Occipital lobe (tissue), 2 donors: ENCODE results near the gene SYNDIG1. TPM values are rescaled to one million over a fixed set of nuclear protein-coding genes. Genes with fewer than 3 reads are reported as not detected.

Experiments used
- DNase-seq: peaks from one replicate; lab custom pipeline; 2025; lab: John Stamatoyannopoulos, UW
- total RNA-seq: library from RNA; depleted of rRNA; stranded (reverse); fragments of >200 nt; gene quantifications from one replicate; pipeline ENCODE4 v1.2.3, GENCODE V29; 2014

Gene SYNDIG1
- total RNA-seq, 1 donor from 2014 or later = 32.6 TPM

- DNase-seq = no peak
These were observed 113.9 kb downstream of the SYNDIG1 start for GRCh38 chr20:24583169-24583792.

- no peak for DNase-seq
These were observed 114.6 kb downstream of the SYNDIG1 start for GRCh38 chr20:24584078-24584477.

DNA sequence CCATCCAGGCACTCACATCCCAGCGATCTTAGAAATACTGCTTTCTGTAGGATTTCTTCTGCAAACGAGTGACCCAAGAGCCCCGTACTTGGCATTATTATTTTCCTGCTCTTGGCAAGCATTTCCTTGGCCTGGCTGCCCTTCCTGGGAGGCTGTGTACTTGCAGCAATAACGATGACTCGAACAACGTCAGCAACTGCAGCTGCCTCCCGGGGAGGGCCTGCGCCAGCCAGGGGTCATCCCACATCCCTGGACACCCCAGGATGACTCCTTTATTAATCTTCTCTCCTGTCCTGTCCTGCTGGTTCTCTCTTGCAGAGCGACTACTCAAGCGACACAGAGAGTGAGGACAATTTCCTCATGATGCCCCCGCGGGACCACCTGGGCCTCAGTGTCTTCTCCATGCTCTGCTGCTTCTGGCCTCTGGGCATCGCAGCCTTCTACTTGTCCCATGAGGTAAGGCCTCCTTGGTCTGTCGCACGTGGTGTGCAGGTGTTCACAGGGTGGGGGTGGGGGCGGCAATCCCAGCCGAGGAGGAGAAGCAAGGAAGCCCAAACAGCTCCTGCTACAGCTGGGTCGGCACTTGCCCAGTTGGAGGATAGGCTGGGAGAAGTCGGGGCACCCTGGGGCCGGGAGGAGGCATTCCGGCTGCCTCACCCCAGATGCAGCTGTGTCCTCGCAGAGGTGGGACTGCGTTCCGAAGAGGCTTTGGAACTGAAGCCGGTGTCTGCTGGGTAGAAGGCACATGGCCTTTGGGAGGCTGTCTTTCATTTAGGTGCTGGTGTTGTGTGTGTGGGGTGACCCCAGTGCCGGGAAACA, 115.3 kb downstream of the SYNDIG1 start:
- DNase-seq = no peak

- DNase-seq = no peak
These were observed 116.5 kb downstream of the SYNDIG1 start for GRCh38 chr20:24585796-24586522.

- no peak for DNase-seq
These were observed 117.1 kb downstream of the SYNDIG1 start for GRCh38 chr20:24586523-24586840.

DNA sequence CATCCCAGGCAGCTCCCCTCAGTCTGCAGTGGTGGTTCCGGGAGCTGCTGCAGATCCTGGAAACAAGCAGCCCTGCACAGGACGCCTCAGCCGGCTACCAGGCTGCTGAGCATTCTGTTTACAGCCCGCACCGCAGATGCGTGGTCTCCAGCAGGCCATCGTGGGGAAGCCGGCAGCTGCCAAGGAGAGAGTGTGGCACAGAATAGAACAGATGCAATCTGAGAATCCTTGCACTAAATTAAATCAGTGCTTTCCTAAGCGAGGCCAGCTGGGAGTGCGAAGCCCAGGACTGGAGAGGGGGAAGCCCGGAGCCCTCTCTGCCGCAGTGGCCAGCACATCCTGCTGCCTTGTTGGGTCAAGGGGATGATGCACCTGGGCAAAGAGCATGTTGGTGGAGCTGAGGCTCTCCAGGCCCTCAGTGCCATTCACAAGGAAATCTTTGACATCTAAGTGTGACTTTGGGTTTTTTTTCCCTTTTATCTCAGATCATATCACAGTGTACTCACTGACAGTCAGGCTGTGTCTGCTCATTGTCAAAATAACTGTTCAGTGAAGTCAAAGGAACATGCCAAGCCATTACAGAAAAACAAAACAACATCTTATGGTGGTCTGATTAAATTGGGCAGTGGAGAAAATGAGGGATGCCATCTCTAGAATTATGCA, 118.1 kb downstream of the SYNDIG1 start:
- peak; percentile 62 for DNase-seq

DNA sequence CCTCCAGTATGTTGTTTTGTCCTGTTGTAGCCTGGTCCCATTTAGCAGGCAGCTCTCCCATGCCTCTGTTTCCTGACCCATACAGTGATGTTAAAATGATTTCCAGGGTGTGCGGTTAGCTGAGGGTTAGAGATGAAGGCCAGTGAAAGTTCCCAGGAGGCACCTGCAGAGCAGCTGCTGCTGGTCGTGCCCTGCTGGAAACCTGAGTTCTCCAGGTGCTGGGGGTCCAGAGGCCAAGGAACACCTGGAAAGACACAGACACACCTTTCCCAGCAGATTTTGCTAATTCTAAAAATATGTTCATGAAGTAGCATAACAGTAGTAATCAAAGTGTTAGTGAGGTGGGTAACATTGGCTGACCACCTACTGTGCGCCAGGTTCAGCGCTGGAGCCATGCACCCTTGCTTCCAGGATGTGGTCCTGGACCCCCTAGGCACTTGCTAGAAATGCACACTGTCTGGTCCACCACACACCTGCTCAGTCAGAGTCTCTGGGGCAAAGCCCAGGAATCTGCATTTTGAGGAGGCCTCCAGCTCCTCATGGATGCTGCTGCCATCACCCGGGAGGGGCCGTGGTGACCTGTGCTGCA, 118.7 kb downstream of the SYNDIG1 start:
- DNase-seq = no peak

DNA sequence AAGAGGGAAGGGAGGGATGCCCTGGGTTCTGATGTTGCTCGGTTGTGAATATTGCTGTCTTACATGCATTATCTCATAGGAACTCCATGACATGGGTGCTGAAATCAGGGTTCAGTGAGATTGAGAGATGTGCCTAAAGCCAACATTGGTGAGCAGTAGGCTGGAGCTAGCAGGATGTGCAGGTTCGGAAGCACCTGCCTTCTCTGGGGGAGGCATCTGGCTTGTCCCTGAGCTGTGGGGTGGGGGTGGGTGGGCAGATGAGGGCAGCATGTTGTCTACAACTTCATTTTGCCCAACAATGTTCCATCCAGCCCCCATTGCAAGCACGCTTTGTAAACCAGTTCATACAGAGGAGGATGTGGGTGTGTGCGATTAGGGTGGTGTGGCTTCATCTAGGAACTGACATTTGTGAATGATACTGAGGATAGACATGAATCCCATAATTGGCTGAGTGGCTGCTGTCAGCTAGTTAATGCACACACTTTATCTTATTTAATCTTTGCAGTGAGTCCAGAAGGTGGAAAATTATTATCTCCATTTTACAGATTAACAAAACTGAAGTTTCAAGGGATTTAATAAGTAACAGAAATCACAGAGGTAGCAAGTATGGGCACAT, 119.4 kb downstream of the SYNDIG1 start:
- no peak for DNase-seq

- no peak for DNase-seq
These were observed 120.0 kb downstream of the SYNDIG1 start for GRCh38 chr20:24589381-24589780.

GRCh38 chr20:24589815-24590177, 120.4 kb downstream of the SYNDIG1 start:
- no peak for DNase-seq

GRCh38 chr20:24590178-24590982, 121.0 kb downstream of the SYNDIG1 start:
- no peak for DNase-seq

DNA sequence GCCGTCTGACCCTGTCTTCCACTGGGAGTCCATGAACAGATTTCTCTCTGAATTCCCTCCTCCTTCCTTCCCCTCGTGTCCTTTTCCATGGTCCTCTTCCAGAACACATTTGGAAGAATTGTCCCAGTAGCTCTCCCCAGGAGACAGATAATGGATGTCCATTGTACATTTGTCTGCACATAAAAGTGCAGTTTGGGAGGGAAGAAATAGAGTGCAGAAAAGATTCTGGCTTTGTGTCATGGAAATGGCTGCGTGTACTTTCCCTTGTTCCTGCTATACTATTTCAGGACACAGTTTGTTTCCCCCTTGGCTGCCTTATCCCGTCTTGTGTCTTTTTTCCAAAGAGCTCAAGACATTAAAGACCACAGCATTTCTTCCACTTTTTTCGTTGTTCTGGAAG, 127.6 kb downstream of the SYNDIG1 start:
- DNase-seq = no peak

GRCh38 chr20:24598346-24598745, 128.9 kb downstream of the SYNDIG1 start:
- DNase-seq = no peak

GRCh38 chr20:24598996-24599395, 129.6 kb downstream of the SYNDIG1 start:
- DNase-seq = no peak

DNA sequence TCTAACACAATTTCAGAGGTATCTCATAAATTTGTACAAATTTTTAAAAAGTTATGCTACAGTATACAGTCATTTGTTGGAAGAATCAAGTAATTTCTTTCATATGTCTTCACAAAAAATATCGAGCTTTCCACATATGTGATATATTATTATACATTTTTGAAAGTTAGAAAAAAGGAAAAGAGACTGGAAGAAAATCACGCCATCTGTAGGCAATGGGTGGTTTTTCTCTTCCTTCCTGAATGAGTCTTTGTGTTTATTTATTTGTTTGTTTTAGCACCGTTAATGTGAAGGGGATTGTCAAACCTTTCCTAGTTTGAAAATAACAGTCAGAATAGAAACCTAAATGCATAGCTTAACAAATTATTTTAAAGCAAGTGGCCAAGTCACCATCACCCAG, 130.6 kb downstream of the SYNDIG1 start:
- DNase-seq = no peak

DNA sequence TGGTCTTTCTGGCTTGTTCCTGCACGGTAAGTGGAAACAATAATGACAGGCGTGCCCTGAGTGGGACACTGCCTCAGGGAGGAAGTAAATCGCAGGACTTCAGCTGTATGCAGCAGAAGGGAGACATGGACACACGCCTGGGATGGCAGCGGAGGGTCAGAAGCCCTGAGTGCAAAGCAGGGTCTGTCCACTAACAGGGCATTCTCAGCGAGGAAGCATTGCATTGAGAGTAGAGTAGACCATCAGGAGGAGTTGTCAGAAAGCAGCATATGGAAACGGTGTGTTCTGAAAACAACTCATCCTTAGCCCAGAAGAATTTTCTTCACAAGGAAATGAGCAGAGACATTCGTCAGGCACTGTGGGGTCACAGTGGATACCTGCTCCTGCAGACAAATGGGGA, 134.0 kb downstream of the SYNDIG1 start:
- DNase-seq = no peak

DNA sequence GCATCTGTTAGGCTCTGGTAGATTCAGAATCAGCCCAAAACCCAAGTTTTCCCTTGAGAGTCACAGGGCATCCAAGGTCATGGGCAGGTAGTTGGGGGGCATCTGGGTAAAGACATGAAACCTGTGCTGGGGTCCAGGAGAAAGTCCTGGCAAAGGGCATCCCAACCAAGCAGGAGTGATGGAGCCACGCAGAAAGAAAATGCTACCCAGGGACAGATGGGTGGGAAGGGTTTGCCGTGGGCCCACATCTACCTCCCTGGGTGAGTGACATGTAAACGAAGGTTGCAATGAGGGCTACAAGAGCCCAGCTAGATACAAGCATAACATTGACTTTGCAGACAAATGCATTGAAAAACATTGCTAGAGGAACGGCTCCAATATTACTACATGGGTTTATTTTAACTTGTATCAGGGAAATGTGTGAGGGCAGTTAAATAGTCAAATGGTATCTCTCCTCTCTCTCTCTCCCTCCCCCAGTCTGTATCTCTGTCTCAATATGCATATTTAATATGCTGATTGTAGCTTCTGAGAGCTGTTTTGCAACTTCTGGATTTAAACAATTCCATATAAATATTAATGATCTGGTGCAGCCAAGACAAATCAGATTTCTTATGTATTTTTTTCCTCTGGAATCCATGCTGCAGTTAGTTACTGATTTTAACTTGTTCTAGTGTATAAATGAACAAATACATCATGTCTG, 135.7 kb downstream of the SYNDIG1 start:
- no peak for DNase-seq

DNA sequence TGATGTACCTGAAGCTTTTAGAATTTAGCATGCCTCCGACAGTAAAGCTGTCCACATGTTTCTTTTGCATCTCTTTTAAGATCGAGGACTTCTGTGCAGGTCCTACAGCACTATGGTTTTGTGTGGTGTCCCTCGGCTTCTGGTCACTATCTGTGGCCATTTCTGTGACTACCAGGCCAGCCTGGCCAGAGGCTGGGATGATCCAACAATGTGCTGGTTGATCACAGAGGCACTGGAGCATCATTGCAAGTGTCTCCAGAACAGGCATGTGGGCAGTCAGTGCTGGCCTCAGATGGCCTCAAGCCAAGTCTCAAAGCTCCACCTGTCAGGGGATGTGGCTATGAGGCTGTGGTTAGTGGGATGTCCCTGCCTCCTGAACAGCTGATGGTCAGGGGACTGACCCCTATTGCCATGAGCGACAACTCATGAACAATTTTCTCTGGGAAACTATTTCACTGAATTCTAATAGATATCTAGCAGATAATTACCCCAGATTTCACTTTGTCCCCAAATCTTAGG, 136.6 kb downstream of the SYNDIG1 start:
- DNase-seq = no peak

GRCh38 chr20:24607402-24607801, 138.0 kb downstream of the SYNDIG1 start:
- no peak for DNase-seq
